NOMO-1 treated with dmso at 0.1 percent for 144 hours (cell line): ENCODE results near the gene XPO6.

Source experiments
- DNase-seq: peaks from one replicate; lab custom pipeline; 2025; ENCODE audit not compliant: unreplicated experiment; lab: John Stamatoyannopoulos, UW

Gene XPO6

DNA sequence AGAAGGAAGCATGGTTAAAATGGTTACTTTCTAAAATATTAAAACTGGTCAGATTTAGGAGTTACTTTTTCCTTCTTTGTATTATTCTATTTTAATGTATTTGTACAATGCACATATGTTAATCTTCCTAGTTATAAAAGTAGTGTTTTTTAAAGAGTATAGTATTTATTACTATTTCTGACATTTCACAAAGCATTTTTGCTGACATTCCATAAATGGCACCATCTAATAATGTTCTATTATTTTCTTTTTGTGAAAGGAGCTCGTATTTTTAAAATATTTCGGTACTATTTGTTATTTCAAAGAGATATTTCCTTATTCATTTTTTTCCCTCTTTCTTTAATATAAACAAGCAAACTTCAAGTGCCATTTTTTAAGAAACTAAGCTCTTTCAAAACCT is 100.8 kb downstream of the XPO6 start:
- DNase-seq: no peak

DNA sequence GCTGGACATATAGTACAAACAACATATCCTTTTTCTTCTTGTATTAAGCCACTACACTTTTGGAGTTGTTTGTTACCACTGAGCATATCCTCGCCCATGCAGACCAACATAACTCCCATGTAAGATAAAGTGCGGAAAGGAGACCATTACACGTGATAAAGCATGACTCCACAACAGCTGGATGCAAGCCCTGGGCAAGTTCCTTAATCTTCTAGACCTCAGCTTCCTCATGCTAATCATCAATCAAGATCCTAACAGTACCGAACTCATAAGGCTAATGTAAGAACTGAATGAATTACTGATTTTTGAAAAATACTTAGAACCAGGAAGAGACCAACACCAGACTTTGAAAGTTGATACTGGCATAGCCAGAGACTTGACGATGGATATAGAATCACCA is 101.3 kb downstream of the XPO6 start:
- peak; percentile 66 for DNase-seq

DNA sequence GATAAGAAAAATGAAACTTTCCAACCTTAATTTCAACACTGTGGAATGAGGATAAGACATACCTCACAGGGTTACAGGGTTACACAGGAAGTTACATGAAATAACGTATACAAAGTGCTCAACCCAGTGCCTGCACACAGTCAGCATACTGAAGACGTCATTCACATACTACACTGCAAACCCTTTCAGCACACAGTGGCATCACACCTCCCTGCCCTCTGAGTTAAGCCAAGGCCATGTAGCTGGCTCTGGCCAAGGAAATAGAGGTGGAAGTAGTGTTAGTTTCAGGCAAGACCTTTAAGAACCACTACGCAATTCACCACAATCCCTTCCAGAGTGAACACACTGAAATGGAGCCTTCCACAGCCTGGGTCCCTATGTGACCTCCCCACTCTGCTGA is 101.7 kb downstream of the XPO6 start:
- peak; percentile 64 for DNase-seq

DNA sequence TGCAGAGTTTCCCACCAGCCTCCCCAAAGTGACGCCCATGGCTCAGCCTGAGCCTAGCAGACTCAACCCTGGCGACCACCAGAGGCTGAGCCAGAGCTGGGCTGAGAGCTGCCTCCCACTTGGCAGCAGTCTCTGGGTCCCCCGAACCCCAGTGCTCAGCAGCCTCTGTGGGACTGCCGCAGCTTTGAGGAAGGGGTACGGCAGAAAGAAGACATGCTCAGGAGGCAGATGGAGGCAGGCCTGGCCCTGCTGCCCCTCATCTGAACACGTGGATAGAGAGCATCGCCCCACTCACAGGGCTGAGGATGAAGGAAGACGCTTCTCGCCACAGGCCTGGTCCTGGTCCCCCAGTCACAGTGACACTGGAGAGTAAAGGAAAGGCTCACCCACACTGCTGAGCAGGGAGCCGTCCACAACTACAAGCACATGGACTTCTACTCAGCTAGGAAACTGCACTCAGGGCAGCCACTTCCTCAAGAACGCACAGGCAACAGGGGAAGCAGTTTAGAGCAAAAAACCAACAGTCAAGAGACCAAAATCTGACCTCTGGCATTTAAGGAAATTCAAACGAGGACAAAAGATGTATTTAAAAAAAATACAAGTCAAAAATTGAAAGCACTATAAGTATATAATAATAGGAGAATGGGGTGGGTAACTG is 103.0 kb downstream of the XPO6 start:
- peak; percentile 13 for DNase-seq

DNA sequence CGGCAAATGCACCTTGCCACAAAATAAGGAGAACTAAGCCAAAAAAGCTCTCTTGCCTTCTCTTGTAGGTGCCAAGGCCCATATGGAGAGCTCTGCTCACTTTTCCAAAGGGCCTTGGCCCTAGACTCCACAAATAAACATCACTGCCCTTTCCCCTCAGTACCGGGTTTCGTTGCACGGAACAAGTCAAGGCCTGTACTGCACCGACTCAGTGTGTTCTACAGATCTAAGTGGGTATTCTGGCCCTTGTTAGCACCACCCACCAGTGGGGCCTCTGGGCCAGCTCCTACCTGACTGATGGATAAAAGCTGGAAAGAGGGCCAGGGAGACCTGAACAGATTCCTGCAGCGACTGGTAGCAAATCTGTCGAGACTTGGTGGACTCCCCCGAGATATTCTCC is 104.5 kb downstream of the XPO6 start:
- no peak for DNase-seq

DNA sequence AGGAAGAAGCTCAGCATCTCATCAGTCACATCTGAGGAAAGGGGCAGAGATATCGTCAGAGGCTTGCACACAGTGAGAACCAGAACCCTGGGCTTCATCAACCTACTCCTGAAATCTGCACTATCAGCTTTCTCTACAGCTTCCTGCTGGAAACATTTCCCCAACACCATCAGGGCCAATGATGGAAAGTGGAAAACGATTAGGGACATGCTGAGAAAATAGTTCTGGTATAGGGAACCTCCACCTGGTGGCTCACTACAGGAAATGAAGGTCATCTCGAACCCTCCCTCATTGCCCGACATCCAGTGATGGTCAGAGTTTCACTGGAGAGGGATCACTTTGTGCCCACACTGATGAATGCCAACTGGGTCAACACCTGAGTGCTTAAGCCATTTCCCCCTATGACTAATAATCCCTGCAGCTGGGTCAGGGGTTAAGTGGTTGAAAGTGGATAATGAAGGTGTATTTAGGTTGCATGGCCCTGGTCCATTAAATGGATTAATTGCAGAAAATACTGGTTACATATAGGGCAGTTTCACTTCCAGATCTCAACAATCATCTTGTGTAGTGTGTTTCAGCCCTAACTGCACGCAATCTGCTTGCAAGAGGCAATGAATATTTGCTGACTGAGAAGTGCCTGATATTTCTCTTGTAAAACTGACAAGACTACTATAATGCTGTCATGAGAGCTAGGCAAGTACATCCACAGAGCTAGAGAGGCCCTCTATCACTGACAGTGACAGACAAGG is 105.1 kb downstream of the XPO6 start:
- peak; percentile 18 for DNase-seq

DNA sequence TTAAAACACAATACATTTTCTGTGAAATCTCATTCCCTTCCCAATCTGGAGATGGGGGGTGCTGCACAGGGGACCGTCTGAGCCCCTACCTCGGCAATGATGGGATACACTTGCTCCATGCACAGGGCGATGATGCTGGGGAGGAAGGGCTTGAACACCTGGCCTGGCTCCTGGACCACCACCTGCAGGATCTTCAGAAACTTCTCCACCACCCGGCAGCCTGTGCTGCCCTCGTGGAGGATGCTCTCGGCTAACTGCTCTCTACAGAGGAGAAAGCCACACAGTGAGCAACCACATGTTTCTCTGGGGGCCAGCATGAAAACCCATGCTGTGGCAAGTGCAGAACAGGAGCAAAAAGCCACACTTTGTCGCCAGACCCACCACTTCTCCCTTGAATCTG is 105.8 kb downstream of the XPO6 start:
- DNase-seq: no peak

DNA sequence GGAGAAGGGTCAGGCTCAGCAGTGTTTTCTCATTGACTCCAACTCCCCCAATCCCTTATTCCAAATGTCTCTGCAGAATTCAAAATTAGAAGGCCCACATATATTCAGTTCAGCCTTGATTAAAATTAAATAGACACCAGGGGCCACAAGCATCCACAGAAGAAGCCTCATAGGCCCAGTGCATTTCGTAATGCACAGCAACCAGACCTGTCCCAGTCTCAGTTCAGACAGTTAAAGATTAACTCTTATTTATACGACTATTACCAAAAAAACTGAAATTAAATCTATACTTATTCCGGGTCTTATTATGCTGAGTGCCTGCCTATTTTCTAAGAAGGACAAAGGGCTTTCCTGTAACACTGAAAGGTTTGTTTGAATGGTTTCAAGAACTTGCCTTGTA is 106.5 kb downstream of the XPO6 start:
- no peak for DNase-seq

DNA sequence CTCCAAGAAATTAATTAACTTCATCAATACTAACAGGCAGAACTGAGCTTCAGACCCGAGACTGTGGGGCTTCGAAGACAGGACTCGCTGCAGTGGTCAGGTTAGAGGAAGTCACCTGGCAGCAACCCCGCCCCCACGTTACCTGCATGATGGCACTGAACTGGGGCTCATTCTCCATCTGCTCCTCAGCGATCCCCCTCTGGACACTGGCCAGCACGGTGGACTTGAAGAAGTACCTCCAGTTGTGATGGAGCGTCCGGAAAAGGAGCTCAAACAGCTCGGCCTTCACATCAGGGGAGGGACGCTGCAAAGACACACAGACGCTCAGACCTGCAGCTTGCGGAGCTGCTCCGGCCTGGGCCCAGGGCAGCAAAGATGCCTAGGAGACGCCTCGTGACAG is 107.4 kb downstream of the XPO6 start:
- DNase-seq: no peak

DNA sequence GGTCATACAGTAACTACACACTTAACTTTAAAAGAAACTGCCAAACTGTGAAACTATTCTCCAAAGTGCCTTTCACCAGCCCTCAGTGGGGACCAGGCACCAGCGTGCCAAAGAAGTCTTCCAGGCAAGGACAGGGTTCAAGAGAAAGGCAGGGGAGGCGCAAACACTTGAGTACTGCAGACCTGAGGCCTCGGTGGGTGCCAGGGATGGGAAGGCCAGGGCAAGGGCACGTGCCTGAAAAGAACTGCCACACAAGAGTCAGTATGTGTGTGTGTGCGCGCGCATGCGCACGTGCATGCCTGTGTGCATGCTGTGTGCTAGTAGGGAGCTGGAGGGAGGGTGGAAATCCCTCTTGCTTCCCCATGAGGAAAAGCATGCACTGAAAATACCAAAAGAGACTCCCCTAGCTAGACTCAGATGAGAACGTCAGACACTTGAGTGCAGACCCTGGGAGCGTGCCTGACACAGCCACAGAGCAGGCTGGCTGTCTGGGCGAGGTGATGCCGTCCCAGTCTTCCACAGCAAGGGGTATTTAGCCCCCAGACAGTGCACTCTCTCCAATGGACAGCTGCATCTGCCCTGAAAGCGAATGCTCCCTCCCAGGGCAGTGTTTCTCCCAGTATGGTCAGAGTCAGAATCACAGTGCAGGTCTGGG is 108.1 kb downstream of the XPO6 start:
- DNase-seq: no peak

DNA sequence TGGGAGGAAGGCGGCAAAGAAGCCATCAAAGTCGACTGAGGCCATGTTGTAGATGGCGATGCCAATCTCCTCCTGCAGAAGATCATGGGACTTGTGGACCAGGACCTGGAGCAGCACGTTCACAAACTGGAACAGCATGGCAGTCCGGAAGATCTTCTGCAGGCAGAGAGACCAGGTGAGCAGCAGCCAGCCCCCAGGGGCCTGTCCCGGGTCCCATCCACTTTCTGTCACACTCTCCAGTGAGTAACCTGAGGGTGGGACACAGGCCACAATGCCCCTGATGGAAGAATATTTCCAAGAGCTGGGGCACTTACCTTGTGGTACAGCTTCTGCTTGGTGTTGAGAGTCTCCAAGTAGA is 110.3 kb downstream of the XPO6 start:
- no peak for DNase-seq

DNA sequence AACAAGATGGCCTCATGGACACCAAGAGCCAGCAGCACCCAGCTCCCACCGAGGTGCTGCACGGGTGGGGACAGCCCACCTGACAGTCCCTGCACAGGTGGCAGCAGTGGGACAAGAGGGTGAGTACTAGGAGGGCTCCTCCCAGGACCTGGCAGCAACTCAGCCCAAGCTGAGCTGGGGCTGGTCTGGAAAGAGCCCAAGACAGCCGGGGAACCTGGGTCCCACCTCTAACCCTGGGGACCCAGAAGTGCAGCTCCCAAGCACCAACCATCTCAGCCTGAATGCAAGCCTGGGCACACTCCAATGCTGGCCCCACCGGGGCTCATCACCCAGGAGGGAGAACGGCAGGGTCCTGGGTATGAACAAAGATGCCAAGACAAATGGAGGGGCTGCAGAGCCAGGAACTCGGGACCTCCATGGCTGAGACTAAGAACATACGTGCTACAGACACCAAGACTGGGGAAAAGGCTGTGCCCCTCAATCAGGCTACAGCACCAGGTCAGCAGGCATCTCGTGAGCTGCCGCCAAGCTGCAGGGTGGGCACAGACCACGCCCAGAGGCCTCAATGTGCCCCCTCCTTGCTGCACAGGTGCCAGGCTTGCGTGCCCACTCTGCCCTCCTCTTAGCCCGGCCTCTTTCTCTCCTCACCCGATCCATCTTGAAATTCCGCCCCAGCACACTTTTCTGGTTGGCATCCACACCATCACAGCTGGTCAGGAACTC is 110.8 kb downstream of the XPO6 start:
- no peak for DNase-seq

DNA sequence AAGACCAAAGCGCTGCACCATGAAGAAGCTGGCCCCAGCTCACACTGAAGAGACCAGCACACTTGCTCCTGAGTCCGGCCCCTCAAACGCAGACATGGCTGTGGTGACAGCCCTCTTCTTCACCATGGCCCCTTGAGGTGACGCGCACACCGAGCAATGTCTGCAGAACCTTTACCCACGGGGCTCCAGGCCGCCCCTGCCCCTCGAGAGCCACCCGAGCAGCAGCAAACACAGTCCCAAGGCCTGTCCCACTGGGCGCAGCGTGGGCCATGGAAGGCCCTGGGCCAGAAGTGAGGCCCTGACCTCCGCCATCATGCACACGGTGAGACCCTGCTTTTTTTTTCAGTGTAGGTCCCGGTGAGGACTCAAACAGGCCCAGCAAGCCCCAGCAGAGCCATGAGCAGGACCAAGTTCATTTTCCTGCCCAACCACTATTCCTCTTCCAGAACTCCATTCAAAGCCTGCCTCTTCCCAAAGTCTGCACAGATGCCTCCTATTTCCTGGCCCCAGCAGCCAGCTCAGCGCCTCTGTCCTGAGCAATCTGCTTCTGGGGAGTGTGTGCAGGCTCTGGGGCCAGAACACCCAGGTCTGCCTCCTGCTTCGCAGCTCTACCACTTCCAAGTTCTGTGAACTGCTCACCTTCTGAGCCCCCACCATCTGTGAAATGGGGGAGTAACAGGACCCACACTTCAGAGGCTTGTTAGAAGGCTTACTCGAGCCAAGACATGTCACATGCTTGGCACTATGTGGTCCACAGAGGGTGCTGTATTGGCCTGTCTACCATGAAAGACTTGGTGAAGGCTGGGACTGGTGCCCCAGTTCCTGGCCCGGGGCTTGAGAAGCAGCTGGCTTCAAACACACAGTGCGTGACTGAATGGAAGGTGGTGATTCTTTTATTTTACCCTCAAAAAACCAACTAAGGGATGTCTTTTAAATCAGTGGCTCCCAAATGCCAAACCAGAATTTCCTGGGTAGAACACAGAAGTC is 112.5 kb downstream of the XPO6 start:
- no peak for DNase-seq

DNA sequence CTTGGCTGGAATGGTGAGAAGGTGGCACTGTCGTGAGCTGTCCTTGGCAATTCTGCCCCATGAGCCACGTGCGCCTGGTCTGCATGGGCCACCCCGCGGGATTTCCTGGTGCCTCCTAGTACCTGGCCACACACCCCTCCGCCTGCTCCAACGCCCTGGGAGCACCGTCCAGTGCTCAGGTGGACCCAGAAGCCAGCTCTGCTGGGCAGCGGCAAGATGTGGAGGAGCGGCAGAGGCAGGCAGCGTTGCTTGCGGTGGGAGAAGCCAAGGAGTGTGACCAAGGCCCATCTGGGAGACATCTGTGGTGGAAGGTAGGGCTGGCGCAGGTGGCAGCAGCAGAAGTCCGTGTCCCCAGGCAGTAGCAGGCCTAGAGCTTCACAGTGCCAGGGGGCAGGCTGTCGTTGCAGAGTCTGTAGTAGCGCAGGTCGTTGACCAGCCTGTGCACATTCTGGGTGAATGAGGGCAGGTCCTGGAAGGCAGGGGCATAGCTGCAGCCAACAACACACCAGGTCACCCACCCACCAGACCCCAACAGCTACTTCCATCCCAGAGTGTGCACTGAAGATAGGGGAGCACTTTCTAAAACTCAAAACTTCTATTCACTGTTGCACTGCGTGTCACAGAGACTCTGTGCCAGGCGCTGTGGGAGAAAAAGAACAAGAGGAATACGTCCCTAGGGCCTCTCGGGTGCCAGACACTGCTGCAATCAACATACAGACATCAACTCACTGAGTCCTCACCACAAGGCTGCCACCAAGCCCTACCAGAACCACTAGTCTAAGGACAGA is 113.4 kb downstream of the XPO6 start:
- DNase-seq: no peak

DNA sequence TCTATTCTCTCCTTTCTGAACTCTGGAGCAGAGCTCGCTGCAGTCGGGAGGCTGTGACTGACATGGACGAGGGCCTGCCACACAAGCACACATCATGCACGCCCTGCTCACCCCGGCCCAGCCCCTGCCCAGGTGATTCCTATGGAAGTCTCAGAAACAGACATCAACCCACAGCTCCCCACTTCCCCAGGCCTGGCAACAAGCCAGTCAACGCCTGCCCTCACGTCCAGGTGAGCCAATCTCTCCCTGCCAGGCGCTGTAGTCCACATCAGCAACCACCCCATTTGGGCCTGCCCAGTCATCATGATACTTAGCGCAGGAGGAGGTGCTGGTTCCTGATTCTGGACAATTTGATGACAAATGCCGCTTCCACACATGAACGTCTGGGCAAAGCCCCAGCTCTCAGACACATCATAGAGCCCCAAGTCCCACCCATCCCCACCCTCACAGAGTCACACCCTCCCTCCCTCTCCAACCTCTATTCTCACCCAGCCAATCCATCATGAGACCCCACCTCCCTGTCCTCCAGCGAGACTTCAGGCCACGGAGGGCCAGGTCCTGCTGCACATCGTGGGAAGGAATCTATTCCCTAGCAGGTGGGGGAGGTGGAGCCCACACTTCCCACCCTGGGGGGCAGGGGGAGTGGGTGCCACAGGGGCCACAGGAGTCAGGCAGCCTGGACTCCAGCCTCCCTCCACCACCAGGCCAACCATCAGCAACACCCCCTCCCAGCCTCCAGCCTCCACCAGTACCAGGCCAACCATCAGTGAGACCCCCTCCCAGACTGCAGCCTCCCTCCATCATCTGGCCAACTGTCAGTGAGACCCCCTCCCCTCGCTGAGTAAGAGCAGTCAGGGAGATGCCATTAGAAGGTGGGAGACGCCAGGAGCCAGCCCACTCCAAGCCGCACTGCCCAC is 114.5 kb downstream of the XPO6 start:
- DNase-seq: no peak

DNA sequence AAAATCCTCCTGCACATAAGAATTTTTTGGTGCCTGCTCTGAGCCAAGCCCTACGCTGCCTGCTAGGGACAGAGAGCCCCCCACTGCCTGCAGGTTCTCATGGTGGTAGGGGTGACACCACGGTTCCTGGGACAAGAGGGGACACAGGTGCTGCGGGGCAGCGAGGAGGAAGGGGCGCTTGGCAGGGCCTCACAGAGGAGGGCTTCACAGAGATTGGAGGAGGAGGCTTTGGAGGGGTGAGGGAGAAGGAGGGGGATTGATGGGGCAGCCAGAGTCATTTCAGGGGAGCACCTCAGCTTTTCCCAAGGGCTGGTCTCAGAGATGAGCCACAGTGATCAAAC is 118.4 kb downstream of the XPO6 start:
- DNase-seq: no peak

DNA sequence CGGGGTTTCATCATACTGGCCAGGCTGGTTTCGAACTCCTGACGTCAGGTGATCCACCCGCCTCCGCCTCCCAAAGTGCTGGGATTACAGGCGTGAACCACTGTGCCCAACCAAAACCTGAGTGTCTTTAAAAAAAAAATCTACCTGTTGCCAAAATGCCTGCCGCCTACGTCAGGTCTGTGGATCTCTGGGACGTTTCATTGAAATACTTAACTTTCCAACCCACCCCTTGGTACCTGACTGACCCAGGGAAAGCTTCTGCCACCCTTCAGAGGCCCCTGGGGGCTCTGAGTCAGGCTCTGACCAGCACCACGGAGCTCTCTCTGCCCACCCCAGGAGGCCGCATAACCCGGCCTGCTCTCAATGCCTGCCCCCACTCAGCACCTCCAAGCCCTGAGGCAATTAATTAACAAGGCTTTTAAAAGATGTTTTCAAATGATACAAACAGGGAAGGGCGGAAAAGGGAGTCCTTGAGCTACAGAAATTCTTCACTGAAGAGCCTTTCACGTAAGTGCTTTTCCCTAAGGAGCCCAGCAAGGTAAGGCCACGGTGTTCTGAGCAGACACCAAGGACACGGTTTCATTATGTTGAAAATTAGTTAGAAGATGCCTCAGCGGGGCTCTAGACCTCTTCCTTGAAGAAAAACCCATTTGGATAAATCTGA is 118.9 kb downstream of the XPO6 start:
- no peak for DNase-seq

DNA sequence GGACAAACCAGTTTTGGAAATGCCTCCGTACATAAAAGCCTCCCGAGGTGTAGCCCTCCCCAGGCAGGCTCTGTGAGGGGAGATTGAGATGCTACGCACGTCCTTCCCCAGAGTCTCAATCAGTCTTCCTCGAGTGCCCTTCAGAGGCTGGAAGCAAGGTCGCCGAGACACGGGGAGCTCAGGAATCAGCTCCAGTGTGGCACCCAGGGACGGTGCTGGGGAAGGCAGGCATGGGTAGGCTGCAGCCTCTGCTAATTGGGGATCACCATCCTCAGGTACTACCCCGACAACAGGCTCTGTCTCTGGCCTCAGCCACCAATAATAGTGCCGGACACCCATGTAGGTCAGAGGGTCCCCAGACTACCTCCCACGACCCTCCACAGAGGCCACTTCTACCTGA is 120.1 kb downstream of the XPO6 start:
- no peak for DNase-seq
